Occipital lobe (tissue), 2 donors: ENCODE results near the gene ZNF331. TPM values are rescaled to one million over a fixed set of nuclear protein-coding genes. Genes with fewer than 3 reads are reported as not detected.

Source experiments
- DNase-seq: peaks from one replicate; lab custom pipeline; 2025; lab: John Stamatoyannopoulos, UW
- total RNA-seq: library from RNA; depleted of rRNA; stranded (reverse); fragments of >200 nt; gene quantifications from one replicate; pipeline ENCODE4 v1.2.3, GENCODE V29; 2014

ZNF331 gene
- total RNA-seq, 1 donor from 2014 or later = 18.2 TPM

DNA sequence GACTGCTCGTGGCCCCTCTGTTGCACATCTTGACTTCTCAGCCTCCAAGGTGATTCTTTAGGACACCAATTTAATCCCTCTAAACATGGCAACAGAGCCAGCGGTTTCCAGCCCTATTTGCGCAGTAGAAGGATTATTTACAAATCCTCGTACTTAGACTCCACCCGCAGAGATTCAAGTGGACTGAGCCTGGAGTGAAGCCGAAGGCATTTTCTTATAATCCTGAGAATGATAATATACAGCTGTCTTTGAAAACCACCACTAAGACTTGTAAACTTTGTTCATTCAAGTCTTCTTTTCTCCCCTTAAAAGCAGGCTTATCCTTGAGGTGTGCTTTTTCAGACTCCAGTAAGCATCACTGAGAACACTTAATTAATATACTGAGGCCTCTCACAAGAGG, 89.0 kb downstream of the ZNF331 start:
- no peak for DNase-seq

Other genes with a start within 250 kb of the ZNF331 start
- 27.3 TPM for gene ZNF845, start 204.4 kb upstream of the ZNF331 start, total RNA-seq
- gene ZNF525, start 172.4 kb upstream of the ZNF331 start, total RNA-seq = 37.1 TPM
- gene ZNF765, start 143.0 kb upstream of the ZNF331 start, total RNA-seq = 33.7 TPM
- 20.7 TPM for gene ZNF761, start 106.2 kb upstream of the ZNF331 start, total RNA-seq
- gene ZNF813, start 70.4 kb upstream of the ZNF331 start, total RNA-seq = 6.6 TPM
- gene DPRX, start 93.9 kb downstream of the ZNF331 start, total RNA-seq = not detected